NCI-H2196 (cell line): Measurements from ENCODE around the gene SHISA2.
A peak's percentile ranks its signal among the peaks of the same experiment; 100 is the strongest.

Experiments used
- DNase-seq: peaks from one replicate; lab custom pipeline; 2025; ENCODE audit not compliant: unreplicated experiment; lab: John Stamatoyannopoulos, UW

Gene SHISA2

GRCh38 chr13:26019881-26020870 lies 31.6 kb downstream of the SHISA2 start:
- peak; percentile 8 for DNase-seq

- DNase-seq: no peak
Measured at GRCh38 chr13:26019251-26019650, 32.6 kb downstream of the SHISA2 start.

- DNase-seq: no peak
Measured at GRCh38 chr13:26017932-26018665, 33.7 kb downstream of the SHISA2 start.

GRCh38 chr13:26017196-26017921 lies 34.5 kb downstream of the SHISA2 start:
- peak; percentile 22 for DNase-seq

GRCh38 chr13:26016189-26016588 lies 35.6 kb downstream of the SHISA2 start:
- no peak for DNase-seq

- no peak for DNase-seq
Measured at GRCh38 chr13:26015271-26016125, 36.3 kb downstream of the SHISA2 start.

GRCh38 chr13:26012995-26013394 lies 38.8 kb downstream of the SHISA2 start:
- no peak for DNase-seq

- no peak for DNase-seq
Measured at GRCh38 chr13:26011996-26012821, 39.6 kb downstream of the SHISA2 start.

- no peak for DNase-seq
Measured at GRCh38 chr13:26011208-26011573, 40.6 kb downstream of the SHISA2 start.

- peak; percentile 4 for DNase-seq
Measured at GRCh38 chr13:26010487-26011207, 41.2 kb downstream of the SHISA2 start.

GRCh38 chr13:26007261-26008125 lies 44.3 kb downstream of the SHISA2 start:
- no peak for DNase-seq
